Measurements from ENCODE around the gene NDST4. TPM values are rescaled to one million over a fixed set of nuclear protein-coding genes. Genes with fewer than 3 reads are reported as not detected.

NDST4 gene
- total RNA-seq = not detected in 2 replicates

GRCh38 chr4:115113506-115114106 lies at the start of gene NDST4:
Gene NDST4 (minus strand): TSS chr4:115113620. CDS start chr4:115077036, 36,584 bp downstream.
- DNase-seq (ENCODE audit: low read depth in 2 of 2) = no peak

DNA sequence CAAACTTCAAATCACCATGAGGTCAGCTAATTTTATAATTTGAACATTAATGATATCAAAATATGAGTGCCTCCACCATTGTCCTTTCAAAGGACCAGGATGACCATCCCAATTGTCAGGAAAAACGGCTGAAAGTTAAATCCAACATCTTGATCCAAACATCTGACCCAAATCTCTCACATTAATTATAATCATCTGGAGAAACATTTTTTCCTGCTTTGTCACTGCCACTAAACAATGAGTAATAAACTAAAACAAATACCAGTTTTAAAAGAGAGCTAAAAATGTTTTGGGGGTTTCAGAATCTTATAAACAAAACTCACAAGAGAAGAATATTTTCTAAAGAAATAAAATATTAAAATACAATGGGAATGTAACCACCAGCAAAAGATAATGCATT lies 45.7 kb upstream of the NDST4 start:
- DNase-seq (ENCODE audit: low read depth in 2 of 2) = no peak

DNA sequence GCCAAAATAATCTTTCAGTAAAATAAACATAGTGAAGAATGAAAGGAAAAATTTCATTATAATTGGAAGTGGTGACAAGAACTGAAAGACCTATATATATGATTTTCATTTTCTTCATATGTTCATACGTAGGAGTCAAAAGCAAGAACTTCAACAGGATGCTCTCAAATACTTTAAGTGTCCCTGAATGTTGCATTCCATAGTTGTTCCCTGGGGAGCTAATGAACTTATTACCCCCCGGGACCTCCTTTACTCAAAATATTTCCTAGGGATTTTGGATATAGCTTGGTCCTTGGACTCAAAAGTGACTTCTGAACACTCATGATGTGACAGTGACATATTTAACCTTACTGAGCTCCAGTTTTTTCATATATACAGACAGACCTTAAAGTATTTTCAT lies 44.9 kb upstream of the NDST4 start:
- no peak for DNase-seq (ENCODE audit: low read depth in 2 of 2)

- no peak for DNase-seq (ENCODE audit: low read depth in 2 of 2)
These were observed 41.4 kb upstream of the NDST4 start for GRCh38 chr4:115154826-115155225.

DNA sequence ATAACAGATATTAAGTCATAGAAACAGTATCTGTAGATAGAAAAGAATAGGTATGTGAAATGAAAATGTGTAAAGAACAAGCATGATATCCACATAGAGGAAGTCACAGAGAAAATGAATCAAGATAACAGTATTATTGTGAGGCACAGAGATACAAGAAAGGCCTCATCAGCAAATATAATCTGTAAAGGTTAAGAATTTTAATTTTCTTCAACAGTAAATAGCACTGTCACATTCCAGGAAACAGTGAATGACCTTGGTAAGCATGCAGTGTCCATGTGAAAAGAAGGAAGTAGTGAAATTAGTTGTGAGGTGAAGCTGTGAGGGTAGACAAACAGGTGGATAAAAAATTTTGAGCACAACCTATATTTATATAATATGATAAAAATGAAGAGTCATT lies 39.5 kb upstream of the NDST4 start:
- DNase-seq (ENCODE audit: low read depth in 2 of 2) = no peak

- no peak for DNase-seq (ENCODE audit: low read depth in 2 of 2)
These were observed 38.7 kb upstream of the NDST4 start for GRCh38 chr4:115152081-115152480.

DNA sequence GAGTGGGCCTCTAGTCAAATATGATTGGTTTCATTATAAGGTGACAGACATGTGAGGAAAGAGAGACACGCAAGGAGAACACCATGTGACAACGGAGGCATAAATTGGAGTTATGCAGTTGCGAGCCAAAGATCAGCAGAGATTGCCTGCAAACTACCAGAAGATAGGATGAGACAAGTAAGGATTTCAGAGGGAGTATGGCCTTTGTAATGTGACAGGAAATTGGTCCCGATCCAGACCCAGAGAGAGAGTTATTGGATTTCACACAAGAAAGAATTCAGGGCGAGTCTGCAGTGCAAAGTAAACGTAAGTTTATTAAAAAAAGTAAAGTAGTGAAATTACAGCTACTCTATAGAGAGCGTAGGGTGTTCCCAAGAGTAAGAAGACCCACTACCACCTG lies 35.7 kb upstream of the NDST4 start:
- DNase-seq (ENCODE audit: low read depth in 2 of 2) = no peak

- no peak for DNase-seq (ENCODE audit: low read depth in 2 of 2)
These were observed 32.2 kb upstream of the NDST4 start for GRCh38 chr4:115145393-115146160.

- no peak for DNase-seq (ENCODE audit: low read depth in 2 of 2)
These were observed 14.6 kb upstream of the NDST4 start for GRCh38 chr4:115128037-115128436.

DNA sequence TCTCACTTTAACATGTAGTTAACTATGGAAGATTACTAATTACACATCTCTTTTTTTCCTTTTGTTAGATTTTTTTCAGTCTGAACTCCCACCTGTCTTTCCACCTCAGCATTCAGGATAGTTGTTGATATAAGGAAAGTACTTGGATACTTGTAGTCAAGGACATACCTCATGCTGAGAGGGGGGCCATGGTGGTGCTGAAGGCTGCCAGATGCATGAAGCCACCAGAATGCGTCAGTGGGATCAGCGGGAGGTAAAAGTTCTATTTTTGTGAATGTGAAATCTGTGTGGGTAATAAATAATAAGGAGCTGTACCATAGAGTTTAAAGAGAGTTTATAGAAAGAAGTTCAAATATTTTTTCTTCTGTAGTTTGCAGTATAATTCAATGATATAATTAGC lies 13.1 kb upstream of the NDST4 start:
- DNase-seq (ENCODE audit: low read depth in 2 of 2) = no peak

GRCh38 chr4:115121351-115122043 lies 8.1 kb upstream of the NDST4 start:
- DNase-seq (ENCODE audit: low read depth in 2 of 2) = no peak

DNA sequence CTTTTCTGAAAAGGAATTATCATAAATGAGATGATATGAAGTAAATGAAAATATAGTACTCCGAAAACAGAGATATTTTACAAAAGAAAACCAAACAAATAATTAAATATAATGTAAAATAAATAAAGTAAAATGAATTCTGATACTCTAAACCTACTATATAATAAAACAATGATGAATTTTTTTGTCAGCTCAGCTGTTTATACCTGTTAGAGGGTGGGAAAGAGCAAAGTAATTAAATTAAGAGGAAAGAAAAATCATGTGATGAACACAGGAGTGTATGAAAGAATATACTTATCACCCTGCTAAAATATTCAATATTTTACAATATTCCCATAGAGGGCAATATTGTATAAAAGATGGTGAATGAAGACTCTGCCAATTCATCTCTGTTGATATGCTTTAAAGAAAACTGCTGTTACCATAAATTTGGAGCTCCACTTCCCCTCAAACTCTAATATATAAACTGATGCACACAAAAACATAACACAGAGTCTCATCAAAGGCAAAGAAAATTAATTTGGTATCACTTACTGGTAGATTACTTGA lies 6.5 kb upstream of the NDST4 start:
- no peak for DNase-seq (ENCODE audit: low read depth in 2 of 2)

DNA sequence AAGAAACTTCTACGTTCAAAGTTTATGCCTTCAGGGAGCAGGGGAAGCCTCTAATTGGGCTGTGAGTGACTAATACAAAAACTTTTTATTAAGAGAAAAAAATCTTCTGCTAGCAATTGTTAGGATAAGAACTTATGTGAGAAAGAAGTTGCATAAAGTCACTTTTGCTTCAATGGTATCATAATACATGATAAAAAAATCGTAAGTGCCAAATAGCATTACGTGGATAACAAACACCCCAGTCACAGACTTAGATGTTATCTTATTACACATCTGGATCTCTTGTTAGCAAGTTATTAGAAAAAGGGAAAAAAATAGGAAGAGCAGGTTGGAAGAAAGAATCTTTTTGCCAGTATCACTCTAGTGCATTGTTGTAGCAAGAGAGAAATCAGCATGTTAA lies 4.2 kb upstream of the NDST4 start:
- no peak for DNase-seq (ENCODE audit: low read depth in 2 of 2)

GRCh38 chr4:115110191-115111181 lies 2.9 kb downstream of the NDST4 start:
- DNase-seq (ENCODE audit: low read depth in 2 of 2) = no peak

DNA sequence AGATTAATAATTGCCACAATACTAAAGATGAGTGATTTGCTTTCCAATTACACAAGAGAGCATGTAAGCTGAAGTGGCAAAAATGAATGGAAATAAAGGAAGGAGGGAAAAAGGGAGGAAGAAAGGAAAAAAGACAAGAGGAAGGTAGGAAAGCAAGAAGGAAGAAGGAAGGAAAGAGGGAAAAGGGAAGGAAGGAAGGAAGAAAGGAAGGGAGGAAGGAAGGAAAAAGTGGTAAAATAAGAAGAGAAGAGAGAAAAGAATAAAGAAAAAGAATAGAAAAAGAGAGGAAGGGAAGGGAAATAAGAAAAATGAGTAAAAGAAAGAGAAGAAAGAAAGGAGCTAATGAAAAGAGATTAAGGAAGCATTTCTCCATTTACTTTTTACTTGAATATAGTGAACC lies 4.6 kb downstream of the NDST4 start:
- DNase-seq (ENCODE audit: low read depth in 2 of 2) = no peak

- no peak for DNase-seq (ENCODE audit: low read depth in 2 of 2)
These were observed 6.0 kb downstream of the NDST4 start for GRCh38 chr4:115107411-115107810.

- DNase-seq (ENCODE audit: low read depth in 2 of 2) = no peak
These were observed 11.7 kb downstream of the NDST4 start for GRCh38 chr4:115101675-115102074.

- DNase-seq (ENCODE audit: low read depth in 2 of 2) = peak in 1 of 2 donors; percentile 17
These were observed 22.8 kb downstream of the NDST4 start for GRCh38 chr4:115090483-115091075.

DNA sequence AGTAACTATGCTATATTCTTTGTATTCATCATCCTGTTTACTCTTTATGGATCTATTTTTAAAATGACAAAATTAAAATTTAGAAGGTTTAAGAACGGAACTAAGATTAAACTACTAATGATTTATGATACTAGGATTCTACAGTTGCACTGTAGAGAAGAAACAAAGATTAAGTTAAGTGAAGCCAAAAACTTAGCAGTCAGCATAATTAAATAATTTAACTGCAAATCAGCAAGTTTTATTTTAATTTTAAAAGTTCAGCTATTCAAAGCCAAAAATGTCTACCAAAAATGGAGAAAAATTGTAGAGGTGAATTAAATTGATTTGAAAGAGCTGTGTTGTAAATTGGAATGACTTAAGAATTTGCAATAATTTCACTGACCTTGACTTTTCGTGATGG lies 30.8 kb downstream of the NDST4 start:
- DNase-seq (ENCODE audit: low read depth in 2 of 2) = no peak

GRCh38 chr4:115076691-115077090 lies 36.7 kb downstream of the NDST4 start:
- DNase-seq (ENCODE audit: low read depth in 2 of 2) = no peak

GRCh38 chr4:115058533-115058932 lies 54.9 kb downstream of the NDST4 start:
- no peak for DNase-seq (ENCODE audit: low read depth in 2 of 2)

All from lung microvascular endothelial cell (primary cell).